ENCODE results near the gene VPS35. TPM values are rescaled to one million over a fixed set of nuclear protein-coding genes. Genes with fewer than 3 reads are reported as not detected.

VPS35 gene
- total and polyA plus RNA-seq, 2 of the 13 experiments (the other 11 are each of a cell fraction or from before 2014, with no cell fraction given), result 30.7 to 136 TPM

- no peak for TF ChIP-seq CERS6 (CRISPR knock-in tag; IDR thresholded peaks at IDR 0.05)
Measured at GRCh38 chr16:46701615-46702014, 12.6 kb upstream of the VPS35 start (continued).

- peaks cover 10 to 30% of the 10 kb centered on the region in 2 experiments for H3K36me3 ChIP-seq (replicated peaks in 1 of 2; ENCODE audit: control insufficient read depth in 1 of 2, insufficient read depth in 2 of 2, low read length in 2 of 2)
- no peak for ATAC-seq
- ChIA-PET POLR2A (no interaction called here), CTCF (ENCODE audit: low intra/inter-chr PET ratio, low total read pairs) (no interaction called here)
- no peaks in the 10 kb centered on the region for H4K20me1 ChIP-seq (ENCODE audit: insufficient read depth, low read length)
- no peak overlapping the region for H3K9ac ChIP-seq (ENCODE audit: insufficient read depth, low read depth, low read length)
- H3K9me3 ChIP-seq (ENCODE audit: low read length), result no peaks in the 10 kb centered on the region
- no peak for DNase-seq (ENCODE audit: low spot score)
- FAIRE-seq, result no peak
- no peak overlapping the region for H2AFZ ChIP-seq (ENCODE audit: low read length)
- no peak overlapping the region for H3K4me2 ChIP-seq (ENCODE audit: low read depth, low read length)
- no peaks in the 10 kb centered on the region for H3K27me3 ChIP-seq (ENCODE audit: control insufficient read depth in 1 of 2, insufficient read depth in 2 of 2, low read length in 2 of 2)
- no peak overlapping the region for H3K4me3 ChIP-seq (replicated peaks in 1 of 3; ENCODE audit: insufficient read depth in 1 of 3, low read depth in 2 of 3, low read length in 3 of 3)
- WGBS (ENCODE audit: low lambda C conversion rate), result 93% methylated on average over 3 of the region's 3 CpGs
- in situ Hi-C loops (cut with HindIII; ENCODE audit: extremely low pct_ligation_motif_present, low pct_unique_long_range_greater_than_20kb) (no loop called here), intact Hi-C loops (cut with micrococcal nuclease; ENCODE audit: unreplicated experiment) (no loop called here)
- H3K4me1 ChIP-seq (ENCODE audit: insufficient read depth, low read length), result no peaks in the 10 kb centered on the region
- H3K79me2 ChIP-seq (ENCODE audit: insufficient read depth, low read length), result no peaks in the 10 kb centered on the region
- BruUV-seq (replicated peaks), result no TSS peak
- H3K27ac ChIP-seq (ENCODE audit: extremely low read length, insufficient read depth, low read length), result no peak overlapping the region
- no peak for TF ChIP-seq ZFX (CRISPR knock-in tag; IDR thresholded peaks at IDR 0.05; ENCODE audit: low read depth)
- no peak for TF ChIP-seq ZNF580 (CRISPR knock-in tag; IDR thresholded peaks at IDR 0.05; ENCODE audit: borderline replicate concordance, low read depth)
- TF ChIP-seq ZNF30 (CRISPR knock-in tag; IDR thresholded peaks at IDR 0.05), result no peak
- TF ChIP-seq ZNF142 (CRISPR knock-in tag; IDR thresholded peaks at IDR 0.05), result no peak
- no peak for TF ChIP-seq PREB (CRISPR knock-in tag; IDR thresholded peaks at IDR 0.05)
- no peak for TF ChIP-seq ZC3H4 (CRISPR knock-in tag; IDR thresholded peaks at IDR 0.05; ENCODE audit: borderline replicate concordance)
- no peak for TF ChIP-seq BORCS8-MEF2B (CRISPR knock-in tag; IDR thresholded peaks at IDR 0.05)
- TF ChIP-seq ARID5B (CRISPR knock-in tag; IDR thresholded peaks at IDR 0.05), result no peak
Measured at GRCh38 chr16:46700048-46700447, 11.1 kb upstream of the VPS35 start.
